HCT116 (cell line): ENCODE measurements around the gene APOBEC3B. TPM values are rescaled to one million over a fixed set of nuclear protein-coding genes. Genes with fewer than 3 reads are reported as not detected.

Source experiments
- ATAC-seq: fragments of 200-7000 bp; cut with Tn5 transposase; 2 replicates; pipeline ENCODE4 v1.9.1; 2020; ENCODE audit warnings: mild to moderate bottlenecking, moderate library complexity
- BruUV-seq: library from RNA; stranded (reverse); fragments of 400-500 nt; replicated peaks from 2 replicates; lab custom pipeline; 2021; lab: Mats Ljungman, UMichigan
- CTCF ChIA-PET: fragments of 300-600 bp; sonication (Branson Sonifier 250); formaldehyde crosslinking; loops from one replicate; lab custom pipeline; 2021; ENCODE audit warnings: antibody characterized with exemption; lab: Charles Lee
- POLR2A ChIA-PET: fragments of 300-600, 350-600 bp; sonication (Branson Sonifier 250); formaldehyde crosslinking; loops from one replicate; lab custom pipeline; 2021; ENCODE audit warnings: antibody characterized with exemption; lab: Charles Lee
- RAD21 ChIA-PET, 2 experiments: fragments of 300-600 bp; sonication (Branson Sonifier 250); formaldehyde crosslinking; loops; one replicate each; lab custom pipeline; 2023; ENCODE audit warnings: low total read pairs in 2 of 2; ENCODE audit not compliant: uncharacterized antibody in 2 of 2, unreplicated experiment in 2 of 2, low non-redundant PET in 1 of 2; lab: Charles Lee
- DNase-seq: peaks from one replicate; pipeline ENCODE4 v3.0.0-alpha.2; 2010; ENCODE audit warnings: low read depth, low spot score
- H2AFZ ChIP-seq: fragments of 200-600 bp; shearing (Covaris generic), sonication (generic); 2 replicates; pipeline ENCODE4 v1.6.1; 2017; ENCODE audit warnings: low read depth, mixed run types, mixed read lengths, antibody characterized with exemption, low read length; ENCODE audit not compliant: poor library complexity, severe bottlenecking
- H3K27ac ChIP-seq: 2 replicates; pipeline ENCODE4 v1.5.1; 2012; ENCODE audit warnings: low read depth, low read length
- H3K27me3 ChIP-seq: fragments of 200-600 bp; sonication (generic); 2 replicates; pipeline ENCODE4 v1.6.1; 2016; ENCODE audit warnings: mixed run types, low read length, mixed read lengths; ENCODE audit not compliant: insufficient read depth
- H3K36me3 ChIP-seq, 2 experiments: fragments of 200-500 bp in 1 of 2; fragments of 200-600 bp in 1 of 2; sonication (Bioruptor generic) in 1 of 2; sonication (generic) in 1 of 2; 2 replicates each; pipeline versions ENCODE4 v1.5.1 to v1.6.1; 2014 to 2016; ENCODE audit warnings: low read length in 2 of 2, inconsistent platforms in 1 of 2, mixed read lengths in 1 of 2, mixed run types in 1 of 2; ENCODE audit not compliant: insufficient read depth in 2 of 2, control insufficient read depth in 1 of 2
- H3K4me1 ChIP-seq, 2 experiments: fragments of 200-600 bp in 1 of 2; sonication (generic) in 1 of 2; 2 replicates each; pipeline versions ENCODE4 v1.5.1 to v1.6.1; 2012 to 2017; ENCODE audit warnings: low read length in 2 of 2, inconsistent platforms in 1 of 2, mild to moderate bottlenecking in 1 of 2, mixed read lengths in 1 of 2, mixed run types in 1 of 2, moderate library complexity in 1 of 2; ENCODE audit not compliant: insufficient read depth in 2 of 2, control insufficient read depth in 1 of 2
- H3K4me2 ChIP-seq: fragments of 200-600 bp; sonication (generic); 2 replicates; pipeline ENCODE4 v1.6.1; 2017; ENCODE audit warnings: mixed run types, low read length, mixed read lengths
- H3K4me3 ChIP-seq, 2 experiments: fragments of 200-600 bp in 1 of 2; sonication (generic) in 1 of 2; replicated peaks in 1 of 2; 2 replicates each; pipeline ENCODE4 v1.5.1; 2011 to 2016; ENCODE audit warnings: low read length in 2 of 2, control low read depth in 1 of 2, low read depth in 1 of 2, mild to moderate bottlenecking in 1 of 2, mixed read lengths in 1 of 2, mixed run types in 1 of 2
- H3K79me2 ChIP-seq: fragments of 200-600 bp; sonication (generic); 2 replicates; pipeline ENCODE4 v1.6.1; 2017; ENCODE audit warnings: mild to moderate bottlenecking, mixed run types, low read length, moderate library complexity, mixed read lengths; ENCODE audit not compliant: insufficient read depth
- H3K9ac ChIP-seq: fragments of 200-600 bp; sonication (generic); 2 replicates; pipeline ENCODE4 v1.6.1; 2016; ENCODE audit warnings: low read length, mixed read lengths
- H3K9me2 ChIP-seq: fragments of 200-600 bp; sonication (generic), shearing (Covaris generic); 2 replicates; pipeline ENCODE4 v1.6.1; 2017; ENCODE audit warnings: mixed run types, mild to moderate bottlenecking, moderate library complexity; ENCODE audit not compliant: insufficient read depth
- H3K9me3 ChIP-seq, 2 experiments: fragments of 200-500 bp in 1 of 2; fragments of 200-600 bp in 1 of 2; sonication (Bioruptor generic) in 1 of 2; sonication (generic) in 1 of 2; 2 replicates each; pipeline ENCODE4 v1.6.1; 2014 to 2017; ENCODE audit warnings: low read length in 2 of 2, mixed read lengths in 2 of 2, inconsistent platforms in 1 of 2, low read depth in 1 of 2, mild to moderate bottlenecking in 1 of 2, mixed run types in 1 of 2, moderate library complexity in 1 of 2; ENCODE audit not compliant: control insufficient read depth in 1 of 2, insufficient read depth in 1 of 2
- H4K20me1 ChIP-seq: fragments of 200-600 bp; sonication (generic), shearing (Covaris generic); 2 replicates; pipeline ENCODE4 v1.6.1; 2017; ENCODE audit warnings: mixed run types, mild to moderate bottlenecking, moderate library complexity; ENCODE audit not compliant: insufficient read depth
- ATF3 ChIP-seq: IDR thresholded peaks from 2 replicates; pipeline ENCODE4 v1.6.1; 2012
- CBX3 ChIP-seq: IDR thresholded peaks from 2 replicates; pipeline ENCODE4 v1.6.1; 2012; ENCODE audit warnings: low read depth
- CEBPB ChIP-seq: IDR thresholded peaks from 2 replicates; pipeline ENCODE4 v1.6.1; 2012; ENCODE audit warnings: low read depth
- CTCF ChIP-seq, 3 experiments: fragments of 200-600 bp in 1 of 3; sonication (generic) in 1 of 3; IDR thresholded peaks in 2 of 3; conservative IDR thresholded peaks in 1 of 3; 2 replicates each; pipeline ENCODE4 v1.5.1; 2012 to 2017; ENCODE audit warnings: low read depth in 2 of 3, low read length in 2 of 3, antibody characterized with exemption in 1 of 3, borderline replicate concordance in 1 of 3, control low read depth in 1 of 3, mild to moderate bottlenecking in 1 of 3, mixed read lengths in 1 of 3, mixed run types in 1 of 3, moderate library complexity in 1 of 3; ENCODE audit not compliant: insufficient read depth in 1 of 3
- EZH2 ChIP-seq: fragments of 200-600 bp; sonication (generic); IDR thresholded peaks from 2 replicates; pipeline ENCODE4 v1.6.1; 2017; ENCODE audit warnings: antibody characterized with exemption, mixed run types
- JUND ChIP-seq: IDR thresholded peaks from 2 replicates; pipeline ENCODE4 v1.6.1; 2012
- POLR2AphosphoS5 ChIP-seq: IDR thresholded peaks from 2 replicates; pipeline ENCODE4 v1.6.1; 2011; ENCODE audit warnings: mild to moderate bottlenecking, low read depth, low read length, moderate library complexity
- RAD21 ChIP-seq: IDR thresholded peaks from 2 replicates; pipeline ENCODE4 v1.6.1; 2012; ENCODE audit warnings: low read depth, mild to moderate bottlenecking
- SP1 ChIP-seq: IDR thresholded peaks from 2 replicates; pipeline ENCODE4 v1.6.1; 2012; ENCODE audit warnings: low read depth
- TCF7L2 ChIP-seq: IDR thresholded peaks from 2 replicates; pipeline ENCODE4 v1.7.0; 2011; ENCODE audit warnings: borderline replicate concordance, inconsistent platforms; ENCODE audit not compliant: insufficient read depth, insufficient read length; ENCODE audit errors: extremely low read depth
- ZBTB33 ChIP-seq: IDR thresholded peaks from 2 replicates; pipeline ENCODE4 v1.6.1; 2011; ENCODE audit warnings: mild to moderate bottlenecking, low read length, moderate library complexity; ENCODE audit not compliant: insufficient replicate concordance; ENCODE audit errors: extremely low read depth
- ZNF274 ChIP-seq: fragments of 200-500 bp; sonication (Bioruptor generic); IDR thresholded peaks from 2 replicates; pipeline ENCODE4 v1.6.1; 2014; ENCODE audit warnings: mild to moderate bottlenecking, low read depth, low read length, inconsistent platforms
- intact Hi-C: fragments of 100-400 bp; cut with micrococcal nuclease; formaldehyde crosslinking; loops from 2 replicates; pipeline ENCODE4 v1.10.0; 2022
- total RNA-seq: library from RNA; stranded (reverse); gene quantifications from one replicate; pipeline ENCODE4 v1.2.1, GENCODE V29; 2021; ENCODE audit not compliant: unreplicated experiment

The APOBEC3B gene
- total RNA-seq, 1 experiment from 2014 or later: 10.3 TPM

GRCh38 chr22:38974170-38974825 is 7.8 kb upstream of the APOBEC3B start:
- ATAC-seq: no peak
- BruUV-seq: no TSS peak
- Histone ChIP-seq H4K20me1 (no peaks in the 10 kb centered on the region), H3K4me1 (no peaks in the 10 kb centered on the region), H3K27me3 (no peaks in the 10 kb centered on the region), H3K9me2 (no peaks in the 10 kb centered on the region), H3K36me3 (no peaks in the 10 kb centered on the region), H3K4me2 (no peak overlapping the region), H3K79me2 (no peaks in the 10 kb centered on the region), H2AFZ (no peak overlapping the region), H3K27ac (no peak overlapping the region), H3K9me3 (no peaks in the 10 kb centered on the region), H3K4me3 (no peak overlapping the region), H3K9ac (no peak overlapping the region)
- intact Hi-C loops: no loop called here
- POLR2A ChIA-PET: no interaction called here
- DNase-seq: no peak
- CTCF ChIA-PET: no interaction called here
- TF ChIP-seq ZNF274 (no peak), EZH2 (no peak), JUND (no peak), CBX3 (no peak), CTCF (IDR thresholded peaks at IDR 0.05 in 2 of 3, conservative IDR thresholded peaks at IDR 0.05 in 1 of 3; ENCODE audit: borderline replicate concordance in 1 of 3, insufficient read depth in 1 of 3, low read depth in 2 of 3, low read length in 2 of 3) (no peak), POLR2AphosphoS5 (no peak)
- TF ChIP-seq, all 23 proteins: peak for 0
- RAD21 ChIA-PET: no interaction called here

- no TSS peak for BruUV-seq
- Histone ChIP-seq H3K4me3 (no peak overlapping the region), H2AFZ (no peak overlapping the region), H4K20me1 (no peaks in the 10 kb centered on the region), H3K4me2 (no peak overlapping the region), H3K9me2 (no peaks in the 10 kb centered on the region), H3K4me1 (no peaks in the 10 kb centered on the region), H3K9ac (no peak overlapping the region), H3K27ac (no peak overlapping the region), H3K27me3 (no peaks in the 10 kb centered on the region), H3K9me3 (no peaks in the 10 kb centered on the region), H3K79me2 (no peaks in the 10 kb centered on the region), H3K36me3 (no peaks in the 10 kb centered on the region)
- ATAC-seq (no peak), DNase-seq (no peak)
- CTCF ChIA-PET: no interaction called here
- intact Hi-C loops: no loop called here
- POLR2A ChIA-PET: no interaction called here
- RAD21 ChIA-PET: no interaction called here
- TF ChIP-seq POLR2AphosphoS5 (no peak), ZNF274 (no peak), RAD21 (no peak), ATF3 (no peak), ZBTB33 (no peak), SP1 (no peak), TCF7L2 (no peak), JUND (no peak), CTCF (IDR thresholded peaks at IDR 0.05 in 2 of 3, conservative IDR thresholded peaks at IDR 0.05 in 1 of 3; ENCODE audit: borderline replicate concordance in 1 of 3, insufficient read depth in 1 of 3, low read depth in 2 of 3, low read length in 2 of 3) (no peak), CEBPB (no peak), EZH2 (no peak)
Observed at GRCh38 chr22:38974826-38975175, 7.3 kb upstream of the APOBEC3B start.
